Bronchial epithelial cell (primary cell): ENCODE data around the gene EXOC6B. TPM values are rescaled to one million over a fixed set of nuclear protein-coding genes. Genes with fewer than 3 reads are reported as not detected.

Source experiments
- DNase-seq: peaks from one replicate; pipeline ENCODE4 v3.0.0-alpha.2; 2010; ENCODE audit warnings: low read depth
- FAIRE-seq: peaks from 2 replicates; lab custom pipeline; 2011; peaks lifted over from hg19 to GRCh38; lab: Jason Lieb, UNC
- H3K27me3 ChIP-seq: 2 replicates; pipeline ENCODE4 v1.5.1; 2011; ENCODE audit warnings: low read length; ENCODE audit not compliant: control insufficient read depth, insufficient read depth
- H3K36me3 ChIP-seq: 2 replicates; pipeline ENCODE4 v1.5.1; 2011; ENCODE audit warnings: low read length; ENCODE audit not compliant: control insufficient read depth, insufficient read depth
- H3K4me3 ChIP-seq: 2 replicates; pipeline ENCODE4 v1.5.1; 2011; ENCODE audit warnings: mild to moderate bottlenecking, low read depth, low read length, control low read depth
- total RNA-seq: library from RNA; depleted of rRNA; stranded (reverse); fragments of >200 nt; gene quantifications from 2 replicates; pipeline ENCODE4 v1.2.1, GENCODE V29; 2014
- TF ChIP-seq, protein P1 (sequence below): IDR thresholded peaks from 2 replicates; pipeline ENCODE4 v1.5.1; 2011; ENCODE audit warnings: mild to moderate bottlenecking, moderate library complexity, low read length, control low read depth, inconsistent platforms; ENCODE audit not compliant: insufficient read depth, severe bottlenecking

Gene EXOC6B
- total RNA-seq, 1 donor from 2014 or later = 26.9 TPM

DNA sequence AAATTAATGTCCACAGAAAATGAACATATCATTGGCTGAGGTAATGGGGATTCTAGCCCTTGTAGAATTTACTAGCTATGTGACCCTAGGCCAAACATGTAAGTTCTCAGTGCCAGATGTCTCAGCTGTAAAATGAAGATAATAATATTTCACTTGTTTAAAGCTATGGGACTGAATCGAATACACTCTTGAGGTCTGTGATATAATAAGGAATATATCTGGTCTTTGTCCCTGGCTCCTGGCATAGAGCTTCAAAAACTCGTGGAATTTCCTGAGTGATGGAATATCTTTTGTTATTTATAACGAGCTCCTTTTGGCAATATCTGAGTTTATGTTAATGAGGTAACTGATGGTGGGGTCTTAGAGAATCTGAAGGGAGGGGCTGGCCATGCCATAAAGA is 476.8 kb downstream of the EXOC6B start:
- FAIRE-seq = no peak
- TF ChIP-seq, protein P1, sequence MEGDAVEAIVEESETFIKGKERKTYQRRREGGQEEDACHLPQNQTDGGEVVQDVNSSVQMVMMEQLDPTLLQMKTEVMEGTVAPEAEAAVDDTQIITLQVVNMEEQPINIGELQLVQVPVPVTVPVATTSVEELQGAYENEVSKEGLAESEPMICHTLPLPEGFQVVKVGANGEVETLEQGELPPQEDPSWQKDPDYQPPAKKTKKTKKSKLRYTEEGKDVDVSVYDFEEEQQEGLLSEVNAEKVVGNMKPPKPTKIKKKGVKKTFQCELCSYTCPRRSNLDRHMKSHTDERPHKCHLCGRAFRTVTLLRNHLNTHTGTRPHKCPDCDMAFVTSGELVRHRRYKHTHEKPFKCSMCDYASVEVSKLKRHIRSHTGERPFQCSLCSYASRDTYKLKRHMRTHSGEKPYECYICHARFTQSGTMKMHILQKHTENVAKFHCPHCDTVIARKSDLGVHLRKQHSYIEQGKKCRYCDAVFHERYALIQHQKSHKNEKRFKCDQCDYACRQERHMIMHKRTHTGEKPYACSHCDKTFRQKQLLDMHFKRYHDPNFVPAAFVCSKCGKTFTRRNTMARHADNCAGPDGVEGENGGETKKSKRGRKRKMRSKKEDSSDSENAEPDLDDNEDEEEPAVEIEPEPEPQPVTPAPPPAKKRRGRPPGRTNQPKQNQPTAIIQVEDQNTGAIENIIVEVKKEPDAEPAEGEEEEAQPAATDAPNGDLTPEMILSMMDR = no peak
- no peaks in the 10 kb centered on the region for H3K27me3 ChIP-seq
- DNase-seq = no peak
- no peak overlapping the region for H3K4me3 ChIP-seq
- no peaks in the 10 kb centered on the region for H3K36me3 ChIP-seq

DNA sequence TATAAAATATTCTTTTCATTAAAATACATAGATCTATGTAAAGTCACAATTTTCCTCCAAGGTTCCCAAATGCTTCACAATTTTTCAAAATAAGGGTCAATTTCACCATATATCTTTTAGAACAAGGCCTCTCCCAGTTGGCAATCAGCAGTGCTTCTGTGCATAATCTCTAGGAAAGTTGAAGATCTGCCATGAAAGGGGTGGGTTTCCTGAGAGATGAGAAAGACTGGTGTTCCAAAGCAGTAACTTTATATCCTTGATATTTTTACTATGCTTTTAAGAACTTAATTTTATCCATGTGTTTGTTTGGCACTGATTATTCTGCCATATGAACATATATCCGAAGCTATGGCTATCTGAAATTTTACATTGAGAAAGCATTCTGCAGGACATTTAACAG is 478.8 kb downstream of the EXOC6B start:
- no peak for FAIRE-seq
- Histone ChIP-seq H3K36me3 (no peaks in the 10 kb centered on the region), H3K4me3 (no peak overlapping the region), H3K27me3 (no peaks in the 10 kb centered on the region)
- TF ChIP-seq, protein P1 = no peak
- DNase-seq = no peak

DNA sequence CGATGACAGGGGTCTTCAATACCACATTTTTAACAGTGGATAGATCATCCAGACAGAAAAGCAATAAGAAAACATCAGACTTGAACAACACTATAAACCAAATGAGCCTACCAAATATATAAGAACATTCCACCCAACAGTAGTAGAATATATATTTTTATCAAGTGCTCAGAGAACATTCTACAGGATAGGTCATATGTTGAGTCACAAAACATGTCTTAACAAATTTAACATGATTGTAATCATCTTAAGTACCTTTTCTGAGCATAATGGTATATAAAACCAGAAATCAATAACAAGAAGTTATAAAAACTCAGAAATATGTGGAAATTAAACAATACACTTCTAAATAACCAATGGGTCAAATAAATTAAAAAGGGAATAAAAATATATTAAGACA is 484.2 kb downstream of the EXOC6B start:
- H3K4me3 ChIP-seq = no peak overlapping the region
- no peak for FAIRE-seq
- H3K36me3 ChIP-seq = no peaks in the 10 kb centered on the region
- DNase-seq = peak; percentile 84
- no peaks in the 10 kb centered on the region for H3K27me3 ChIP-seq
- TF ChIP-seq, protein P1 = no peak

DNA sequence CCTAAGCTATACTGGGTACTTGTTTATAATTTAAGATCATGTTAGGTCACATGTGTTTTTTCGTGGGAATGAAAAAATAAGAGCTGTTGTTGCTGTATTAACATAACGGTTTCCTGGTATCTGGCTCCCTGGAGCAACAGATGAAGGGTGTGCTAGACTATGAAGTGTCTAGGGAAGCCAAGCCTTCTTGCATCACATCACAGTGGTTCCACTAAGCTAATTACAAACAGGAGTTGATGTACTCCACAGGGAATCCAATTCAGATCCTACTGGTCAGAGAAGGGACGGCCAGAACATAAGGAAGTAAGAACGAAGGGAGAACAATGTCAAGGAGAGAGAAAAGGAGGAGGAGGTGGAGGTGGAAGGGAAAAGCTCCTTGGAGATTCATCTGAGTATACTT is 485.2 kb downstream of the EXOC6B start:
- FAIRE-seq = no peak
- Histone ChIP-seq H3K27me3 (no peaks in the 10 kb centered on the region), H3K4me3 (no peak overlapping the region), H3K36me3 (no peaks in the 10 kb centered on the region)
- TF ChIP-seq, protein P1 = no peak
- no peak for DNase-seq

DNA sequence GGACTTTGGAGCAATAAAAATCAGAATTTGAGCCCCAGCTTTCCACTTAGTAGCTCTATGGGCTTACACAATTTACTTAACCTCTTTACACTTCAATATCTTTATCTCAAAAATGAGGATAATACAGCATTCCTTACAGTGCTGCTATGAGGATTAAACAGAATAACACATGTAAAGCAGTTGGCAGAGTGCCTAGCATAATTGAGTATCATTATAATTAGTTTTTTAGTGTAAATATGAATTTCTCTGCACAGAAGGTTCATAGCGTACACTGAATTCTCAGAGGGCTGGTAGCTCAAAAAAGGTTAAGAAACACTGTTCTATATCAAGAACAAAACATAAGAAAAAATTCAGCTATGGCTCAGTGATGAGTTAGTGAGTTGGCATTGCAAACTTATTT is 487.8 kb downstream of the EXOC6B start:
- no peak overlapping the region for H3K4me3 ChIP-seq
- H3K27me3 ChIP-seq = no peaks in the 10 kb centered on the region
- DNase-seq = no peak
- TF ChIP-seq, protein P1 = no peak
- H3K36me3 ChIP-seq = no peaks in the 10 kb centered on the region
- FAIRE-seq = no peak

DNA sequence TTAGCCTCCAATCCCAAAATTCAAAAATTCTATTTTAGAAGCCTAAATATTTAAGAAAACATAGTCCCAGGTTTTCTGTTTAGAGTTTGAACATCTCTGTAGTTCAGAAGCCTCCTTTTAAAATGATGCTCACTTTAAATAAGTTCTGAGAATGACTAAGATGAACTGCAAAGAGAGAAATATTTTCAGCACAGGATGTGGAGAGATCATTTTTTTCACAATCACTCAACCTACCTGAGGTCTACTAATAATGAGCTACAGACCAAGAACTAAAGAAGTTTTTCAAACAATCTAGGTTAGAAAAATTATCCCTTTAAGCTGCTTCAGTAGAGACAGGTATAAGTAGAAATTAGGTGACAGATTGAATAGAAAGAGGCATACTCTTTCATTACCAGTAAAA is 493.1 kb downstream of the EXOC6B start:
- no peaks in the 10 kb centered on the region for H3K36me3 ChIP-seq
- H3K4me3 ChIP-seq = no peak overlapping the region
- H3K27me3 ChIP-seq = no peaks in the 10 kb centered on the region
- no peak for DNase-seq
- TF ChIP-seq, protein P1 = no peak
- FAIRE-seq = no peak
